Mesenteric fat pad (tissue), 1 donor: ENCODE results near the gene PRODH2. TPM values are rescaled to one million over a fixed set of nuclear protein-coding genes. Genes with fewer than 3 reads are reported as not detected.

Source experiments
- DNase-seq: peaks from one replicate; pipeline ENCODE4 v3.0.0-alpha.2; 2020; ENCODE audit warnings: low spot score
- long read RNA-seq: library from polyadenylated mRNA; unstranded; transcript quantifications from one replicate; pipeline ENCODE4 v2.0.0, GENCODE V29; 2020
- total RNA-seq: library from RNA; stranded (reverse); fragmentation: NEBNext Ultra II Directional; extraction: Animal tissue kit (Norgen Biotek cat#: 25700); gene quantifications from one replicate; pipeline ENCODE4 v1.2.1, GENCODE V29; 2021
- donor health status: DM: yes; HTN: yes; CAD: no.

The PRODH2 gene
- not detected for total RNA-seq
- long read RNA-seq, result 0 reads

DNA sequence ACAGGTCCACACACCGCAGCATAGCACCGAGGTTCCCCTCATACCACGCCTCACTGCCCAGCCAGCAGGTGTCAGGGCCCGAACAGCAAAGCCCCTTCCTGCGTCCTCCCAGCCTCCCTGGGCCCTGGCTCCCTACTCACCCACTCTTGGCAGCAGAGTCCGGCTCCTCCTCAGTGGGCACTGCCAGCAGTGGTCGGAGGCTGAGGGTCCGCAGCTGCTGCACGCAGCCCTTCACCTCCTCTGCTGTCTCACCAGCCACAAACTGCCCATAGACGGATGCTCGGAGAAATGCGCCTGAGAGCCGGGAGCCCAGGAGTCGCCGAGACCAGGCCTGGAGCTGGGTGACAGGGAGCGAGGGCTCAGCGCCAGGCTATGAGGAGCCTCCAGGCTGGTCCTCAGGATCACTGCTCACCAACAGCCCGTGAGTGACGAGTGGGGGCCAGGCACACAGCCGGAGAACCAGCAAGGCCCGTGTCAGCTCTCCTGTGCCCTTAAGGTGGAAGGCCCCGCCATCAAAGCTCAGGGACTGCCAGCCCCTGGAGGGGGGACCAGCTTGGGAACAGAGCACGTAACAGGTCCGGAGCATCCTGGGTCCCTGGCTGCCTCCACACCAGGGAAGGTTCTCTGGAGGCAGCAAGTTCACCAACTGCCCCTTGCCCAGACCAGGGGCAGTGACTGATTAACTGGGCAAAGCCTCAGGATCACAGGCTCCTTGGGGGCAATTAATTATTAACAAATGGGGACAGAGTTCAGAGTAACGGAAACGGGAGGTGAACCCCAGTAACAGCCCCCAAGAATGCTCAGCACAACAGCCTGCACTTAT is at the start of gene PRODH2:
Gene PRODH2 (minus strand): TSS at position 626 of the 823 bp plus-strand sequence. CDS start 40 bp downstream, at position 586.
- DNase-seq, result no peak

GRCh38 chr19:35861640-35862160 is 49.1 kb upstream of the PRODH2 start:
- no peak for DNase-seq

GRCh38 chr19:35860818-35861639 is 48.4 kb upstream of the PRODH2 start:
- DNase-seq, result no peak

- DNase-seq, result no peak
These were observed 47.8 kb upstream of the PRODH2 start for GRCh38 chr19:35860436-35860817.

DNA sequence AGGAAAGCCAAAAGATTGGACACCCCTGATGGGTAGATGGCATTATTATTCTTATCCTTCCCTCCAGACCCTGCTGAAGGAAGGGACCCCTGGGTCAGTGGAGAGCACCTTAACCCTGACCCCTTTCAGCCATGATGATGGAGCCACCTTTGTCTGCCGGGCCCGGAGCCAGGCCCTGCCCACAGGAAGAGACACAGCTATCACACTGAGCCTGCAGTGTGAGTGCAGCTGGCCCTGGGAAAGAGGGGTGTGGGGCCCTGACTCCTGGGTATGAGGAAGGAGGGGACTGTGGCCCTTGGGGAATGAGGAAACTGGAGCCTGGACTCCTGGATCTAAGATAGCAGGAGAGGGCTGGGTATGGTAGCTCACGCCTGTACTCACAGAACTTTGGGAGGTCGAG is 46.8 kb upstream of the PRODH2 start:
- DNase-seq, result no peak

- DNase-seq, result no peak
These were observed 45.7 kb upstream of the PRODH2 start for GRCh38 chr19:35858311-35858710.

- no peak for DNase-seq
These were observed 44.0 kb upstream of the PRODH2 start, which contains the start of gene KIRREL2 for GRCh38 chr19:35856546-35857149. TSS of gene KIRREL2 (plus strand) at chr19:35856911. CDS start at chr19:35857120, 209 bp downstream.

DNA sequence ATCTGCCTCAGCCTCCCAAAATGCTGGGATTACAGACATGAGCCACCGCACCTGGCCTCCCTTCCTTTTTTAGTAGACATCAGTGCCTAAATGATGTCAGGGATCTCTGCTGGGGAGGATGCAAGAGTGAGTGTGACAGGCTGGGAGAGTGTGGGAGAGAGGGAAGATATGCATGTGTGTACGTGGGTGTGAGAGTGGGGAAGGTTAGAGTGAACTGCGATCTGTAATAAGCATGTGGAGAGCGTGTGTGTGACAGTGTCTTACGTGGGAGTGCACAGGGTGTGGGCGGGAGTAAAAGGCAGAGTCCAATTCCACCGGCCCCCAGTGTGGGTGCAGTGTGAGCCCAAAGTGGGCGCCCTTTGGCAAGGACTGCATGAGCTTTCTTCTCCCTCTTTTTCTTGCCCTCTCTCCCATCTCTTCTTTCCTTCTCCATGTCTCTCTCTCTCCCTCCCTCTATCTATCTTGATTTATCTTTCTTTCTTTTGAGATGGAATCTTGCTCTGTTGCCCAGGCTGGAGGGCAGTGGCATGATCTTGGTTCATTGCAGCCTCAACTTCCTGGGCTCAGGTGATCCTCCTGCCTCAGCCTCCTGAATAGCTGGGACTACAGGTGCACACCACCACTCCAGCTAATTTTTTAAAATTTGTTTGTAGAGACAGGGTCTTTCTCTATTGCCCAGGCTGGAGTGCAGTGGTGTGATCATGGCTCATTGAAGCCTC is 40.6 kb upstream of the PRODH2 start:
- no peak for DNase-seq

GRCh38 chr19:35852029-35852780 is 39.6 kb upstream of the PRODH2 start, which contains the start of gene NPHS1:
TSS of gene NPHS1 (minus strand) at chr19:35852504. CDS start at chr19:35851837, 667 bp downstream.
- no peak for DNase-seq

- no peak for DNase-seq
These were observed 38.8 kb upstream of the PRODH2 start for GRCh38 chr19:35851213-35852028.

- no peak for DNase-seq
These were observed 36.4 kb upstream of the PRODH2 start for GRCh38 chr19:35848919-35849505.

DNA sequence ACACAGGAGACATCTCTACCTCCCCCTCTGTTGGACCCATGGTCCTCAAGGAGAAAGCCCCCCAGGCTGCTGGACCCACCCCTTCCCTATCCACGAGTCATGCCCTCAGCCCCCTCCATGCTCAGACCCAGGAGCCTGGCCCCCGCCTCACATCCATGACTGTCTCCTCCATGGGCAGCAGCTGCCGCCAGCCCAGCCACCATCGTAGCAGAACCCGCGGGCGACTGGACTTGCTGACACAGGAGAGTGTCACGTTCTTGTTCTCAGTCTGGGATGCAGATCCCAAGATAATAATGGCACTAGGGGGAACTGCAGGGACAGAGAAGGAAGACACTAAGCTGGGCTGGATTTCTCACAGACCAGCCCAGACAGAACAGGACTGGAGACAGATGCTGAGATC is 35.8 kb upstream of the PRODH2 start:
- DNase-seq, result no peak

GRCh38 chr19:35847911-35848310 is 35.3 kb upstream of the PRODH2 start:
- no peak for DNase-seq

- DNase-seq, result no peak
These were observed 33.5 kb upstream of the PRODH2 start for GRCh38 chr19:35846038-35846668.

DNA sequence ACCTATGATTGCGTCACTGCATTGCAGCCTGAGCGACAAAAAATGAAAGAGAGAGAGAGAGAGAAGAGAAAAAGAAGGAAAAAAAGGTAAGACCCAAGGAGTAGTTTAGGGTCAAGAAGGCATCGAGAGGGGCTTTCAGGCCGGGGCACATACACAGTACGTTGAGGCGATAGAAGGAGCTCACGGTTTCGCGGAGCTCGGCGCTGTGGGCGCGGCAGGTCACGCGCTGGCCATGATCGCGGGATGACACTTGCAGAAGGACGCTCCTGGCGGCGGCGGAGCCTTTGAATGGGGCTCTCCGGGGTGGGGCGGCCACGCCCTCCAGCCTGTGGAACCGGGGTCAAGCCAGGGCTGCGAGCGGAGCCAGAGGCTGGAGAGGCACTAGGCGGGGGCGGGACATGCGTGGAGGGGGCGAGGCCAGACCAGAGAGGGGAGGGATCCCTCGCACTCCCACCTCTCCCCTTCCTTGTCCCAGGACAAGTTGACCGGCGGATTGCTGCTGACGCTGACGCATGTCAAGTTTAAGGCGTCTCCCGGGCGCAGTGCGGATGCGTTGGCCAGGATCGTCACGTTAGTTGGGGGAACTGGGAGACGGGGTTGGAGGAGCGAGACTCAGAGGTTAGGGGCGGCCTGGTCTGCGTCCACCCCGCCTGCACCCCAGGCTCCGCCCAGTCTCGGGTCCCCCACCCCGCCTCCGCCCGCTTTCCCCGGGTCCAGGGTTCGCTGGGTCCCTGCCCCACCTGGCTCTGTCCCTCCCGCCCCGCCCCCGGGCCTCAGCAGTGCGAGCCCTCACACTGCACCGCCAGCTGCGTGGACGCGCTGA is 32.8 kb upstream of the PRODH2 start:
- no peak for DNase-seq

DNA sequence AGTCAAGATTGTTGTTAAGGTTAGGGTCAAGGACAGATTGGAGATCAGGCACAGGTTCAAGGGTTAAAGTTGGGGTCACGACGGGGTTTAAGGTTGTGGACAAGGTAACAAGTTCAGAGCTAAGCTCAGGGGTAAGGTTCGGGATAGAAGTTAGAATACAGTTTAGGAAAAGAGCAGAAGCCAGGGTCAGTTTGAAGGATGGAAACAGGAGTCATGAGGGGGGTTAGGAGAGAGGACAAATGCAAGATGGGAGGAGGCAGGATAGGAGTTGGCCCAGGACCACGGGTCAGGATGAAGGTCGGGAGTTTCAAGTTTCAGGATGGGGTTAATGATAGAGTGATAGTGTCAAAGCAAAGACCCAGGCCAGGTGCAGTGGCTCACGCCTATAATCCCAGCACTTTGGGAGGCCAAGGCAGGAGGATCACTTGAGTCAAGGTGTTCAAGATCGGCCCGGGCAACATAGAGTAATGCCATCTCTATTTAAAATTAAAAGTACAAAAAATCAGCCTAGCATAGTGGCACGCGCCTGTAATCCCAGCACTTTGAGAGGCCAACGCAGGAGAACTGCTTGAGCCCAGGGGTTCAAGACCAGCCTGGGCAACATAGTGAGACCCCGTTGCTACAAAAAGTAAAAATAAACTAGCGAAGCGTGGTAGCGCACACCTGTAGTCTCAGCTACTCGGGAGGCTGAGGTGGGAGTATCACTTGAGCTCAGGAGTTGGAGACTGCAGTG is 32.0 kb upstream of the PRODH2 start:
- no peak for DNase-seq
